ENCODE results near the gene PPP1R3E. TPM values are rescaled to one million over a fixed set of nuclear protein-coding genes. Genes with fewer than 3 reads are reported as not detected.

Gene PPP1R3E, protein sequence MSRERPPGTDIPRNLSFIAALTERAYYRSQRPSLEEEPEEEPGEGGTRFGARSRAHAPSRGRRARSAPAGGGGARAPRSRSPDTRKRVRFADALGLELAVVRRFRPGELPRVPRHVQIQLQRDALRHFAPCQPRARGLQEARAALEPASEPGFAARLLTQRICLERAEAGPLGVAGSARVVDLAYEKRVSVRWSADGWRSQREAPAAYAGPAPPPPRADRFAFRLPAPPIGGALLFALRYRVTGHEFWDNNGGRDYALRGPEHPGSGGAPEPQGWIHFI
- 6.6 and 7.4 TPM in 2 replicates for polyA plus RNA-seq (2012; rRNA removed)
- polyA plus RNA-seq (2012; cell fraction: cytosol; rRNA removed): 3.5 and 3.7 TPM in 2 replicates
- polyA plus RNA-seq (2012; cell fraction: nucleus; rRNA removed): 42.7 and 51.8 TPM in 2 replicates

DNA sequence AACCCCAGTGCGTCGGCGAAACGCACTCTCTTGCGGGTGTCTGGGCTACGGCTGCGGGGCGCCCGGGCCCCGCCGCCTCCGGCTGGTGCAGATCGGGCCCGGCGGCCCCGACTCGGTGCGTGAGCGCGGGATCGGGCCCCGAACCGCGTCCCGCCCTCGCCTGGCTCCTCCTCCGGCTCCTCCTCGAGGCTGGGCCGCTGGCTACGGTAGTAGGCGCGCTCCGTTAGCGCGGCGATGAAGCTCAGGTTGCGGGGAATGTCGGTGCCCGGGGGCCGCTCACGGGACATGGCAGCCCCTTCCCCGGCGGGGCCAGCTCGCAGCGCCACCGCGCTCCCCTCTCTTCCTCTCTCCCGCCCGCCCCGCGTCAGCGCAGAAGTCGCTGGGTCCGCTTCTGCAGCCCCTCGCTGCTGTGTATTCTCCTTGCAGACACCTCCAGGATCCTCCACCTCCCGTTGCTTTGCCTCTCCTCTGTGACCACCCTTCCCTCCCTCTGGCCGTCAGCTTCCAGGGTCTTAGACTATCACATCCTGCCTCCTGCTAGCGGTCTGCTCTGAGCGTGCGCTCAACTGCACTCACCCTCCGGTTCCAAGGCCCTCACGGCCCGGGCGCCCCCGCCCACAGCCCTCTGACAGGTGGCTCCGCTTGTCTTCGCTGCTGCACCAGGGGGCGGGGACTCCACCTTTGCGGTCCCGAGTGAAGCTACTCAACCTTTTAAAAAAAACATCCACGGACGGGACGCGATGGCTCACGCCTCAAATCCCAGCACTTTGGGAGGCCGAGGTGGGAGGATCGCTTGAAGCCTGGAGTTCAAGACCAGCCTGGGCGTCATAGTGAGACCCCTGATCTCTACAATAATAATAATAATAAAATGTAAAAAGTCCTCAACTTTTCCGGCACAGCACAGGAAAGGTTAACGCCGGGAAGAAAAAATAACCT, at the start of gene PPP1R3E:
TSS of gene PPP1R3E (minus strand) at position 570 of the 936 bp plus-strand sequence. CDS start at position 287, 283 bp downstream.
- Histone ChIP-seq H3K27ac (ENCODE audit: low read depth in 2 of 2, low read length in 1 of 2) (peak within 1 kb of the TSS; percentile 88 to 93), H3K4me2 (peak within 1 kb of the TSS; percentile 97), H3K4me3 (ENCODE audit: low read depth in 2 of 2, low read length in 1 of 2) (peak within 1 kb of the TSS; percentile 69 to 91), H3F3A (replicated peaks; ENCODE audit: insufficient read depth) (peaks cover 27% of the 10 kb centered on the region), H3K9me2 (no peaks in the 10 kb centered on the region), H3K36me3 (replicated peaks in 1 of 2; ENCODE audit: control insufficient read depth in 1 of 2, insufficient read depth in 2 of 2, low read length in 1 of 2) (peaks cover 0 to 4% of the 10 kb centered on the region in 2 experiments), H3K4me1 (ENCODE audit: control insufficient read depth in 1 of 2, insufficient read depth in 2 of 2, low read depth in 1 of 2, low read length in 1 of 2) (peaks cover 18 to 23% of the 10 kb centered on the region in 2 experiments; a peak in 3 of 4 replicates), H3K9me3 (no peaks in the 10 kb centered on the region), H3K79me2 (ENCODE audit: insufficient read depth) (peaks cover 19% of the 10 kb centered on the region), H2AFZ (ENCODE audit: low read depth) (peak within 1 kb of the TSS; percentile 89), H3K9ac (peak within 1 kb of the TSS; percentile 74), H3K27me3 (ENCODE audit: insufficient read depth) (no peaks in the 10 kb centered on the region), H4K20me1 (ENCODE audit: insufficient read depth) (no peaks in the 10 kb centered on the region)
- 7% methylated on average over 31 of the region's 81 CpGs for WGBS (ENCODE audit: low lambda C conversion rate)
- TF ChIP-seq, protein P1, sequence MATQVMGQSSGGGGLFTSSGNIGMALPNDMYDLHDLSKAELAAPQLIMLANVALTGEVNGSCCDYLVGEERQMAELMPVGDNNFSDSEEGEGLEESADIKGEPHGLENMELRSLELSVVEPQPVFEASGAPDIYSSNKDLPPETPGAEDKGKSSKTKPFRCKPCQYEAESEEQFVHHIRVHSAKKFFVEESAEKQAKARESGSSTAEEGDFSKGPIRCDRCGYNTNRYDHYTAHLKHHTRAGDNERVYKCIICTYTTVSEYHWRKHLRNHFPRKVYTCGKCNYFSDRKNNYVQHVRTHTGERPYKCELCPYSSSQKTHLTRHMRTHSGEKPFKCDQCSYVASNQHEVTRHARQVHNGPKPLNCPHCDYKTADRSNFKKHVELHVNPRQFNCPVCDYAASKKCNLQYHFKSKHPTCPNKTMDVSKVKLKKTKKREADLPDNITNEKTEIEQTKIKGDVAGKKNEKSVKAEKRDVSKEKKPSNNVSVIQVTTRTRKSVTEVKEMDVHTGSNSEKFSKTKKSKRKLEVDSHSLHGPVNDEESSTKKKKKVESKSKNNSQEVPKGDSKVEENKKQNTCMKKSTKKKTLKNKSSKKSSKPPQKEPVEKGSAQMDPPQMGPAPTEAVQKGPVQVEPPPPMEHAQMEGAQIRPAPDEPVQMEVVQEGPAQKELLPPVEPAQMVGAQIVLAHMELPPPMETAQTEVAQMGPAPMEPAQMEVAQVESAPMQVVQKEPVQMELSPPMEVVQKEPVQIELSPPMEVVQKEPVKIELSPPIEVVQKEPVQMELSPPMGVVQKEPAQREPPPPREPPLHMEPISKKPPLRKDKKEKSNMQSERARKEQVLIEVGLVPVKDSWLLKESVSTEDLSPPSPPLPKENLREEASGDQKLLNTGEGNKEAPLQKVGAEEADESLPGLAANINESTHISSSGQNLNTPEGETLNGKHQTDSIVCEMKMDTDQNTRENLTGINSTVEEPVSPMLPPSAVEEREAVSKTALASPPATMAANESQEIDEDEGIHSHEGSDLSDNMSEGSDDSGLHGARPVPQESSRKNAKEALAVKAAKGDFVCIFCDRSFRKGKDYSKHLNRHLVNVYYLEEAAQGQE (IDR thresholded peaks at IDR 0.05; ENCODE audit: low read depth, low read length): peak; percentile 11; the same call in 1 of the 2 replicates
- TF ChIP-seq FOSL2 (IDR thresholded peaks at IDR 0.05; ENCODE audit: borderline replicate concordance, low read depth): no peak
- TF ChIP-seq TAF1 (IDR thresholded peaks at IDR 0.05; ENCODE audit: borderline replicate concordance, low read depth, low read length): 0 out of 2 replicates have a peak, but pooled peaks have one; percentile 14
- no peak for TF ChIP-seq RXRA (IDR thresholded peaks at IDR 0.05; ENCODE audit: borderline replicate concordance, low read depth)
- TF ChIP-seq ELF1 (IDR thresholded peaks at IDR 0.05): 0 out of 2 replicates have a peak, but pooled peaks have one; percentile 3
- TF ChIP-seq YY1 (IDR thresholded peaks at IDR 0.05; ENCODE audit: low read depth): 0 out of 2 replicates have a peak, but pooled peaks have one; percentile 8
- ChIA-PET CTCF (interaction anchor here (0.9 to 4.7 kb wide), 12 partner anchors 8 to 225 kb away, joined by 3 to 26 read pairs (median 8); partner anchors contain the start of genes HOMEZ and PABPN1), POLR2A (interaction anchor here (0.7 to 1.6 kb wide), 3 partner anchors 18 to 207 kb away, joined by 4 to 7 read pairs (median 5); partner anchors contain the start of genes ACIN1, C14orf119 and PABPN1)
- DNase-seq: peak; percentile 68

Data from SK-N-SH (cell line).